NCI-H128 (cell line): ENCODE measurements around the gene DZIP1.
A peak's percentile ranks its signal among the peaks of the same experiment; 100 is the strongest.

Experiments used
- DNase-seq: peaks from one replicate; lab custom pipeline; 2025; ENCODE audit not compliant: unreplicated experiment; lab: John Stamatoyannopoulos, UW

DZIP1 gene

DNA sequence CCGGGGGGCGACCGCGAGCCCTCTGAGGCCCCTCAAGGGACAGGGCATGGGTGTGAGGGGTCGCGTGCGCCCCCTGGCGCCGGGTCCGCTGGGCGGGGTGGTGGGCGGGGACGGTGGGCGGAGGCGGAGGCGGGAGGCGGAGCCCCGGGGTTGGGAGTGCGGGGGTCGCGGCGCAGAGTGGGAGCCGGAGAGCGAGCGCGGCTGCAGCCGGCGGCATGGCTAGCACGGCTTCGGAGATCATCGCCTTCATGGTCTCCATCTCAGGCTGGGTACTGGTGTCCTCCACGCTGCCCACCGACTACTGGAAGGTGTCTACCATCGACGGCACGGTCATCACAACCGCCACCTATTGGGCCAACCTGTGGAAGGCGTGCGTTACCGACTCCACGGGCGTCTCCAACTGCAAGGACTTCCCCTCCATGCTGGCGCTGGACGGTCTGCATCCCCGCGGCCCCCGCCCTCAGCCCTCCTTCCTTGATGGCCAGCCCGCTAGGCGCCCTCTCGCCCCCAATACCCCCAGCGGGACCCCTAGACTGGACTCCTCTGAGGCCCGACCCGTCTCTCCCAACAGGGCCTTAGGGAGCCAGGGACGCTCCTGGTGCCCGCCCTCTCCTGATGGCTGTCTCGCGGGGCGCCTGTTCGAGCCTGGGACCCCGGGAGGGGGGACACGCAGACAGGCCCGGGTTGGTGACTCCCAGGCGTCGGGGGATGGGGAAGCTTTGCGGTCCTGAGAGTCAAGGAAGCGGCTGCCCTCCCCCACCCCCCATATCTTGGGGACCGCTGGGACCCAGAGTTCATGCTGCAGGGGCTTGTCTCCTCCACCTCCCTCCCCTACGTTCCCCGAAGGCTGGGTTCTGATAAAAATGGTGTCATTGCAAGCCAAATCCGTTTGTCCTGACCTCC lies 91.7 kb downstream of the DZIP1 start, which contains the start of gene CLDN10:
Gene CLDN10, plus strand, starts transcription at position 182 of the 903 bp plus-strand sequence. Its CDS starts 34 bp downstream, at position 216.
- no peak for DNase-seq

DNA sequence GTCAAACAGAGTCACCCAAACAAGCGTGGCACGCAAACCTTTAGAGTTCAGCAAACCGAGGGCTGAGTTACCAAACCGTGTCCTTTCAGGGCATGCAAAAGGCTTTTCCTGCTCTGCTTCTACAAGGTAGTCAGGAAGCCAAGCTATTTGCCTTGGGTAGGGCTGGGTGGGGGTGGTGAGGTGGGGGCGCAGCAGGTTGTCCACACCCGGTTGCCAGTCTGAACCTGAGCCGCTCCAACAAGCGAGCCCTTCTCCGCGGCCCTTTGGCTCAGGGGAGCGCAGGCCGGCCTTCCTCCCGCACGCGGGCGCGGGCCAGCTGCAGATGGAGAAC lies 92.3 kb downstream of the DZIP1 start:
- no peak for DNase-seq

- no peak for DNase-seq
These were observed 96.9 kb downstream of the DZIP1 start for GRCh38 chr13:95547531-95548167.

DNA sequence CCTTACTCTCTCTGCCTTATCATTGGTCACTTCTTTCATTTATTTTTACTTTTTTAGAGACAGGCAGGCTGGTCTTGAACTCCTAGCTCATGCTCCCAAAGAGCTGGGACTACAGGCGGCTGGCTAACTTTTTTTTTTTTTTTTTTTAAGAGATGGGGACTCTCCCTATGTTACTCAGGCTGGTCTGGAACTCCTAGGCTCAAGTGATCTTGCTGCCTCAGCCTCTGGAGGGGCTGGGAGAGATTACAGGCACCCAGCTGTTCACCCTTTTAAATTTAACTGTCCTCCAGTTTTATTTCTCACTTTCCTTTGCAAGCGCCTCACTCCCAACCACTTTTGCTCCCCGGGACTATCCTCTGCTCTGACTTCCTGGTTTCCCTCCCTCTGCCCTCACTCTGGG lies 97.6 kb downstream of the DZIP1 start:
- DNase-seq = no peak

- no peak for DNase-seq
These were observed 100.2 kb downstream of the DZIP1 start for GRCh38 chr13:95544293-95544692.

- no peak for DNase-seq
These were observed 102.5 kb downstream of the DZIP1 start for GRCh38 chr13:95541911-95542474.

DNA sequence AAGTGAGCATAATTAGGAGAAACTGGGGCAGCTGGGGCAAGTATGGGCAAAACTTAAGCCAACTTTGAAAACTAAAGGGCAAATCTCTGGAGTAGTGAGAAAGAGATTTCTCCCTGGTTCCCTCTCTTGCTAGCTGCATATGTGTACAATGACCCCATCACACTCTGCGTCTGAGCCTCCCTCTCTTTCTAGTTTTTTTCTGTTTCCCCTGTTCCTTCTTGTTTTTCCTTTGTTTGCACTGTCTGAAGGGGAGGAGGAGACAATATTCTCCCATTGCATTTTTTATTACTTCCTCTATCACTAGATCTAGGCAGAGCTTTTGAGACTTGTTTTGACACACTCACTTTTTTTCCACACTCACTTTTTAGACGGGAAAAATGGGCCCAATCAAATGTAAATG lies 103.2 kb downstream of the DZIP1 start:
- DNase-seq = no peak

DNA sequence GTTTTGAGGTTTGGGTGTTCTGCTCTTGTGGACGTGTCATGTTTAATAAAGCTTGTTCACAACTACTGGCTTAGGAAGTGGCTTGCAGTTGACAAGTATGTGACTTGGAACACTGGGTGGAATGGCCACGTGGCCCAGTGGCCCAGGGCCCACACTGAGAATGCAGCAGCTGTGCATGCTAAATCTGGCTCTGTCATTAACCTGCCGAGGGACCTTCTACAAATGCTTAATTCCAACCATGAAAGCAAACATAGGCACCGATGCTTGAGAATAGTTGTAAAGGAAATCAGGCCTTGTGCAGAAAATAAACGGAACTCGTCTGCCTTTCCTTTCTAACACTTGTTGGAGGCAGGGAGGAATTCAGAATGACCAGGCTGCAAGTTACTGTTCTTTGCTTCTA lies 103.6 kb downstream of the DZIP1 start:
- no peak for DNase-seq

- no peak for DNase-seq
These were observed 107.8 kb downstream of the DZIP1 start for GRCh38 chr13:95536632-95537241.

DNA sequence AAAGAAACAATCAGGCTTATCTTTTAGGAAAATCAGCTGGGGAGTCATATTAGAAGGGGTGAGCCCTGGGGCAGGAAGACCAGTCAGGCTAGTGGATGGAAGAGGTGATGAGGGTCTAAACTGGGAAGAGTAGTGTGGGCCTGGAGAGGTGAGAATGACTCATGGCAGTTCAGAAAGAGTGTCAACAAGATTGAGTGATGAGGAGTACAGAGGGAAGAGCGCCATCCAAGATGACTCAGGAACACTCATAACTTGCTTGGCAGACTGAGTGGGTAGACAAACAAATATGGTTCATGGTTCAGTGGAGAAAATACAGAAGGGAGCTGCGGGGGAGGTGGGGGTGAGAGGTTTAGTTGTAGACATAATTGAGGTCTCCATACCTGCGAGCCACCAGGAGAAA lies 109.3 kb downstream of the DZIP1 start:
- no peak for DNase-seq

DNA sequence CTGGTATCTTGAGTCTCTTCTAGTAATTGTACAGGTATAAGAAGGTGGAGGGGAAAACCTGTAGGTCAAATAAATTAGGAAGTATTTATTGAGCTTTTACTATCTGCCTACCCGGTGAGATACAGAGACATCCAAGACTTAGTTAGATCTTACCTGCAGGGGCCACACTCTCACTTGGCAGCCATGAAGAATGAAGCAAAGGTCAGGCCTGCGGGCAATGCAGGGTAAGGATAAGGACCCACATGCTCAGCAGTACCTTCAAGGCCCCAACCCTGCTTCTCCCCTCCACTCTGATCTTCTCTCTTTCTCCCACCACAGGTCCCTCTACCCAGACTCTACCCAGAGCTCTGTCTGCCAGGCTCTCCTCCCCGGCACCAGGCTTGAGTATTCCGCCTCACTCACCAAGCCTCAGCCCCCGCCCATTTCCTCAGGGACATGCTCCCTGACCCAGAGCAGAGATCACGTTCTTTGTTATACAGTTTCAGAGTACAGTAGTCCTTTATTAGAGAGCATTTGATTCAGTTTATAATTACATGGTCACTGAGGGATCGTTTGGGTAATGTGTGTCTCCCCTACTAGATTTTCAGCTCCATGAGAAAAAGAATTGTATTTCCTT lies 110.9 kb downstream of the DZIP1 start:
- no peak for DNase-seq

- DNase-seq = peak; percentile 63
These were observed 114.3 kb downstream of the DZIP1 start for GRCh38 chr13:95530178-95530577.
